Muscle layer of duodenum (tissue), 2 donors: ENCODE results near the gene PRR35.

Experiments used
- H3K27ac ChIP-seq: one replicate; pipeline ENCODE4 v1.7.0; 2013; ENCODE audit warnings: mild to moderate bottlenecking, low read length
- H3K27me3 ChIP-seq: one replicate; pipeline ENCODE4 v1.7.0; 2013; ENCODE audit warnings: low read depth, mild to moderate bottlenecking, control low read depth, low read length
- H3K36me3 ChIP-seq, 2 donors: one replicate each; pipeline ENCODE4 v1.7.0; 2013; ENCODE audit warnings: low read length in 2 of 2, control low read depth in 1 of 2, mild to moderate bottlenecking in 1 of 2; ENCODE audit not compliant: insufficient read depth in 2 of 2, control insufficient read depth in 1 of 2
- H3K4me1 ChIP-seq, 2 donors: one replicate each; pipeline ENCODE4 v1.7.0; 2013; ENCODE audit warnings: low read length in 2 of 2, mild to moderate bottlenecking in 2 of 2, control low read depth in 1 of 2, moderate library complexity in 1 of 2; ENCODE audit not compliant: insufficient read depth in 2 of 2, control insufficient read depth in 1 of 2
- H3K4me3 ChIP-seq, 2 donors: one replicate each; pipeline ENCODE4 v1.7.0; 2013; ENCODE audit warnings: low read length in 2 of 2, low read depth in 1 of 2, mild to moderate bottlenecking in 1 of 2
- H3K9me3 ChIP-seq, 2 donors: one replicate each; pipeline ENCODE4 v1.7.0; 2013; ENCODE audit warnings: low read length in 2 of 2, control low read depth in 1 of 2, mild to moderate bottlenecking in 1 of 2; ENCODE audit not compliant: control insufficient read depth in 1 of 2
- donor health status: healthy.

Gene PRR35

DNA sequence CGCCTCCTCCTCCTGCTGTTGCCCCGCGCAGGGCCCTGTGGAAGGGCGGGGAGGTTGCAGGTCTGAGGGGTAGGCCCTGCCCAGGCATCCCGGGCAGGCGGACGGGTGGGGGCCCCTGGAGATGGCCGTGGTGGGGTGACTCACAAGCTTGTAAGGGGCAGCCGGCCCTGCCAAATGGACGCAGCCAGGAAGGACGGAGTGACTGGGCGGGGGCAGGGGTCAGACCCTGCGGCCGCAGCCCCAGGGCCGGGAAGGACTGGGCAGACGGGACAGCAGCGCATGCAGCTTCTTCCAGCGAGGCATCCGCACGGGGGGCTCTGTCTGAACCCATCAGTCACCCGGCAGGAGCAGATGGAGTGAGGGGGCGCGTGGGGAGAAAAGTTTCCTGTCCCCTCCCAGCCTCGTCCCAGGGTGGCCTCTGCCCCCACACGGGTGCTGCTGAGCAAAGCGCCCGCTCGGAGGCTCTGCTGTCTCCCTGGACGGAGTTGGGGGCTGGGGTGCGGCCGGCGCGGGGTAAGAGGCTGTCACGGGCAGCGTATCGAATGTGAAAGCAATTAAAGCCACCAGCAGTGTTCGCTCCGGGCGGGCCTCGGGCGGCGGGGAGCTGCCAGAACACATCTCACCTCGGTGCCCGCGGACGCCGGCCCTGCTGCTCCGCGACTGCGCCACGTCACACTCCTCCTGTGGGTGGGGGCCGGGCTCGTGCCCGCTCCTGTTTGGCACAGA is 5.4 kb upstream of the PRR35 start:
- H3K36me3 ChIP-seq, result peaks cover 0 to 33% of the 10 kb centered on the region in 2 donors
- H3K27me3 ChIP-seq, result no peaks in the 10 kb centered on the region
- no peak overlapping the region for H3K4me3 ChIP-seq
- no peaks in the 10 kb centered on the region for H3K9me3 ChIP-seq
- H3K4me1 ChIP-seq, result peaks cover 0 to 4% of the 10 kb centered on the region in 2 donors
- no peak overlapping the region for H3K27ac ChIP-seq

DNA sequence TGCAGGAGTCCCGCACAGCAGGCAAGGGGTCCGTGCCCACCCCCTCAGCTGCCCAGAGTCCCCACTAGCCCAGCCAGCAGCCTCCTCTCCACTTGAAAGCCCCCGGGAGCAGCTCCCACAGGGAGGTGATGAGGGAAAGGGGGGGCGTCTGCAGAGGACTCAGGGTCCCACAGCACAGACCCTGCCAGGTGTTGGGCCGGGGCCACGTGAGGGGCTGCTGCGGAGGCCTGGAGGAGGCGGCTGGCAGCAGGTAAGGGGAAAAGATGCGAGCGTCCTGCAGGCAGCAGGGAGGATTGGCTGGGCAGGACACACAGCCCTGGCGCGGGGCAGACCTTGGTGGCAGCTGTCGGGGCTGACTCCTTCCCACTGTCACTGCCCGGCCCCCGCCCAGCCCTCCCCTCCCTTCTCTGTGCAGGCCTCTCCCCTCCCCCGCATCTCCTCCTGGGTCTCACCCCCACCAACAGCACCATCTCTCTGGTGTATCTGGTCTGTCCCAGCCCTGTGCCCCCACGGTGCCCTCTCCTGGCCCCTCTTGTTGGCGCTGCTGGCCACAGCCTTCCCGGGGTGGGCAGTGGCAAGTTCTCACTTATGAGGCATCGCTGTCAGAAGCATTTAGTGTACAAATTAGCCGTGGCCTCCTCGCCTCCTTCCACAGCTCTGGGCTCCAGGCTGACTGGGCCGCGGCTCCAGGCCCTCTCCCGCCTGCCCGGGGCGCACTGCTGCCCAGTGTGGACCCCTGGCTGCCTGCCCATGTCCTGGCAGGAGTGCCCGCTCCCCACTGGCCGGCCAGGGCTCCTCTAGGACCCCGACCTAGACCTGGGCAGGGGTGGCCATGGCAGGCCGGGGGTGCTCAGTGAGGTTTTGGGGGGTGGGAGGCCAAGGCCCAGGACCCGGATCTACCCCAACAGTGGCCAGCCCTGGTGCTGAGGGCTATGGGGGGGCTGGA is 4.4 kb upstream of the PRR35 start:
- Histone ChIP-seq H3K27me3 (no peaks in the 10 kb centered on the region), H3K9me3 (no peaks in the 10 kb centered on the region), H3K4me3 (no peak overlapping the region), H3K4me1 (peaks cover 0 to 4% of the 10 kb centered on the region in 2 donors), H3K36me3 (peaks cover 0 to 25% of the 10 kb centered on the region in 2 donors), H3K27ac (no peak overlapping the region)

DNA sequence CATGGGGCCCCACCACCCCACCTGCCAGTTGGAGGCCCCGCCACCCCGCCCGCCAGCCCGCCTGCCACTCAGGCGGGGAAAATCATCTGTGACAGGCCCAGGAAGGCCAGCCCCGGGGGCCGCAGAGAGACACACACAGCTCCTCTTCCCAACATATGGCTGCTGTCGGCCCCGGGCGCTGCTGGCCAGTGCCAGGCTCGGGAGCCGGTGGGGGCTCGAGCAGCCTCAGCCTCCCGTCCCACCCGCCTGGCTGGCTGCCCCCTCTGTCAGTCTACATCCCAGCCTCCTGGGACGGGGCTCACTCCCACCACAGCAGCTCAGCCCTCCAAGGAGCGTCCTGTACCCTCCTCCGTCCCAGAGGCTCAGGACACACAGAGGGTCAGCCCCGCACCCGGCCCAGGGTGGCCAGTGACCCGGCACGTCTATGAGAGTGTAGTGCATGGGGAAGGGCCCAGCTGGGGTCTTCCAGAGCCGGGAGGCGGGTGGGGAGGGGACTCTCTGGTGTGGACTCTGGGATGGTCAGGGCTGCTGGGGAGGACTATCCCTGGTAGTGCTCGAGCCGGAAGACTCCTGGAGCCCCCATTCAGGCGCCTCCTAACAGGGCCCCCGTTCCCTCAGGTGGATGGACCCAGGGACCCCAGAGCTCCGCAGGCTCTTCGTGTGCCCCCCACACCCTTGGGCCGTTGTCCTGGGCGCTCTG is 3.6 kb upstream of the PRR35 start:
- Histone ChIP-seq H3K9me3 (no peaks in the 10 kb centered on the region), H3K27me3 (no peaks in the 10 kb centered on the region), H3K4me1 (peaks cover 0 to 4% of the 10 kb centered on the region in 2 donors), H3K4me3 (no peak overlapping the region), H3K27ac (no peak overlapping the region), H3K36me3 (peaks cover 0 to 17% of the 10 kb centered on the region in 2 donors)

- H3K36me3 ChIP-seq, result peaks cover 0 to 8% of the 10 kb centered on the region in 2 donors
- H3K27me3 ChIP-seq, result no peaks in the 10 kb centered on the region
- H3K4me3 ChIP-seq, result no peak overlapping the region
- H3K4me1 ChIP-seq, result peaks cover 0 to 4% of the 10 kb centered on the region in 2 donors
- H3K9me3 ChIP-seq, result no peaks in the 10 kb centered on the region
- H3K27ac ChIP-seq, result no peak overlapping the region
Measured at GRCh38 chr16:557463-558297, 2.5 kb upstream of the PRR35 start.

DNA sequence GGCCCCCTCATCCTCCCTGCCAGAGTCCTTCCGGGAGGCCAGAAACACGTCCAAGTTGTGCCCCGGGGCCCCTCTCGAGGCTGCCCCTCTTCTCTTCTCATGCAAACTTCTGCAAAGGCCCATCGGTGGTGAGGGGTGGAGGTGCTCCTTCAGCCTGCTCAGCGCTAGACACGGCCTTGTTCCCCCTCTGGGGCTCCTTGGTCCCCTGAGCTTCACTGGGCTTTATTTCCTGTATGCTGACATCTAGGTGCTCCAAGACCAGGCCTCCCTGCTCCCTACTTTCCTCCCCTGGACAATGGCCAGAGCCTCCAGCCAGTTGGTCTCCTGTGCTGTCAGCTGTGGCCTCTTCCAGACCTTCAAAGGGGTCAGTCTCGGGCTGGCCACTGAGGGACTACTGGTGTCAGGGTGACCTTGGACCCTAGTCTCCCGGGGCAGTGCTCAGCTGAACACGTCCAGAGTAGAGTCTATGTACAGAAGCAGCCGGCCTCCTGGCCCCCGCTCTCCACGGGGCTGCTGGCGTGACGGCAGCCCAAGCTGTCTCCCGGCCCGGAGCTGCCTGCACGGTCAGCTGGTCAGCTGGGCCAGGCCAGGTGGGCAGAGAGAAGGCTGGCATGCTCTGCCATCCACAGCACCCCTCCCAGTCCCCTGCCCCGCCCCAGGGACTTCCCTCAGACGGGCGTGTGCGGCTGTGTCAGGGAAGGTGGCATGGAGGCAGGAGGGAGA is 1.7 kb upstream of the PRR35 start:
- H3K36me3 ChIP-seq, result peaks cover 0 to 8% of the 10 kb centered on the region in 2 donors
- peaks cover 0 to 4% of the 10 kb centered on the region in 2 donors for H3K4me1 ChIP-seq
- no peak overlapping the region for H3K27ac ChIP-seq
- no peaks in the 10 kb centered on the region for H3K27me3 ChIP-seq
- H3K4me3 ChIP-seq, result no peak overlapping the region
- H3K9me3 ChIP-seq, result no peaks in the 10 kb centered on the region

DNA sequence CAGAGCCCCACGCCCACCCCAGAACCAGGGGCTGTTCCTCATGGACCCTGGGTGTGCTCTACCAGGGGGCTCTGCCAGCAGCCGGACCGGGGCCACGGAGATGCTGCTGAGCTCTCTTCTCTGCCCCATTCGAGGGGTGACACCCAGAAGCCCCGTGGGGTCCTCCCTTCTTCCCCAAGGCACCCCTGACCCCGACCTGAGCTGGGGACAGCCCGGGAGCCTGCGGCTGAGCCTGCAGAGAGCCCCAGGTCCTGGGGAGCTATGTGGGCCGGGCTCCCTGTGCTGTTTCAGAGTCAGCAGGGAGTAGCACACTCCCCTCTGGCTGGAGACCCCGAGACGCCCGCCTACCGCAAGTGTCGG is 1.2 kb upstream of the PRR35 start:
- no peak overlapping the region for H3K4me3 ChIP-seq
- H3K9me3 ChIP-seq, result no peaks in the 10 kb centered on the region
- no peaks in the 10 kb centered on the region for H3K27me3 ChIP-seq
- peaks cover 0 to 4% of the 10 kb centered on the region in 2 donors for H3K4me1 ChIP-seq
- peaks cover 0 to 3% of the 10 kb centered on the region in 2 donors for H3K36me3 ChIP-seq
- no peak overlapping the region for H3K27ac ChIP-seq

GRCh38 chr16:559411-560203 is 587 bp upstream of the PRR35 start:
- Histone ChIP-seq H3K4me3 (no peak overlapping the region), H3K36me3 (no peaks in the 10 kb centered on the region), H3K9me3 (no peaks in the 10 kb centered on the region), H3K27me3 (no peaks in the 10 kb centered on the region), H3K27ac (no peak overlapping the region), H3K4me1 (peaks cover 0 to 4% of the 10 kb centered on the region in 2 donors)

DNA sequence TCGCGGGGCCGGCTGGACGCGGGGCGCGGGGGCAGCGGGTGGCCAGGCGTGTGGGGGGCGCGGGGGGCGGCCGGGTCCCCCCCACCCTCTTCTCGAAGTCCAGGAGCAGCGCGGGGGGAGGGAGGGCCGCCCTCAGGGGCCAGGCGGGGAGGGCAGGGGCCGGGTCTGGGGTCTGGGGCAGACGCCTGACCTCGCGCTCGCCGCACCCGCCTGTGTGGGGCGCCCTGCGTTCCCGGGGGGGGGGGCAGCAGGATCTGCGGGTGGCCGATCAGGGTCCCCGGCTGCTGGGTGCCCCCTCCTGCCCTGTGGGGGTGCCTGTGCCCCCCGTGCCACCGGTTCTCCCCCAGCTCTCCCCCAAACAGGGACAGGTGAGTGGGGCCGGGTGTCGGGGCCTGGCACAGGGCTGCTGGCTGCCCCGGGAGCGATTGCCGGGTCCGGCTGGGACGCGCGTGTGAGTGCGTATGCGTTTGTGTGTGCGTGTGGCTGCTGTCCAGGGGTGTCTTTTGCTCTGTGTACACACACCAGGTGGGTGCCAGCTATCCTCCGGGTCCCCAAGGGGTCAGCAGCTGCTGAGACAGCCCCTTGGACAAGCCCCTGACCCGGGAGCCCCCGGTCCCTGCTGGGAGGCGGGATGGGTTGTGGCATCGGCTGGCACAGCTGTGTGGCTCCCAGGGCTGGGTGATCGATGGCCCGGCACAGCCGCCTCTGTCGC is 663 bp downstream of the PRR35 start:
- no peaks in the 10 kb centered on the region for H3K27me3 ChIP-seq
- H3K4me1 ChIP-seq, result peaks cover 0 to 6% of the 10 kb centered on the region in 2 donors
- no peaks in the 10 kb centered on the region for H3K9me3 ChIP-seq
- H3K36me3 ChIP-seq, result no peaks in the 10 kb centered on the region
- no peak overlapping the region for H3K27ac ChIP-seq
- H3K4me3 ChIP-seq, result no peak overlapping the region

DNA sequence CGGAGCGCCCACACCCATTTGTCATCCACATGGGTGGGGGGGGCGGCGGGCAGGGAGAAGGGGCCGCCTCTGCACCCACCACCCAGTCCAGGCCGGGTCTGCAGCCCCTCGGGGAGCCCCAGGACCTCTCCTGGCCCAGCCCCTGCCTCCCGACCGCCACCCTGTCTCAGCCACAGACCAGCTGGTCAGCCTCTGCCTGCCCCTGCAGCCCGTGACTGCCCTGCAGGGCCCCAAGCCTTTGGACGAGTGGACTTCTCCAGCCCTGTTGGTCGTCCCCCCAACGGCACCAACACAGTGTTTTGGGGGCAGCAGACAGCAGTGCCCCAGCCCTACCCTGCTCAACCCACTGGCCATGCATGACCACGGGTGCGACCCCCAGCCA is 1.2 kb downstream of the PRR35 start:
- H3K27me3 ChIP-seq, result no peaks in the 10 kb centered on the region
- no peaks in the 10 kb centered on the region for H3K9me3 ChIP-seq
- H3K36me3 ChIP-seq, result no peaks in the 10 kb centered on the region
- no peak overlapping the region for H3K4me3 ChIP-seq
- H3K4me1 ChIP-seq, result peaks cover 1 to 11% of the 10 kb centered on the region in 2 donors
- no peak overlapping the region for H3K27ac ChIP-seq
